Peyer's patch (tissue), 4 donors: ENCODE measurements around the gene ERP27.

ENCODE experiments used
- POLR2A ChIP-seq, 2 donors: fragments of 450-650 bp; IDR thresholded peaks; one replicate each; pipeline ENCODE4 v1.5.1; 2017; ENCODE audit warnings: antibody characterized with exemption in 2 of 2, mild to moderate bottlenecking in 2 of 2, moderate library complexity in 2 of 2
- TF ChIP-seq, protein P1 (sequence below), 6 experiments: fragments of 450-650 bp in 4 of 6; fragments of 200-600 bp in 2 of 6; sonication (generic) in 1 of 6; IDR thresholded peaks; one replicate each; pipeline ENCODE4 v1.5.1; 2017 to 2019; ENCODE audit warnings: antibody characterized with exemption in 6 of 6, mild to moderate bottlenecking in 3 of 6, moderate library complexity in 1 of 6

DNA sequence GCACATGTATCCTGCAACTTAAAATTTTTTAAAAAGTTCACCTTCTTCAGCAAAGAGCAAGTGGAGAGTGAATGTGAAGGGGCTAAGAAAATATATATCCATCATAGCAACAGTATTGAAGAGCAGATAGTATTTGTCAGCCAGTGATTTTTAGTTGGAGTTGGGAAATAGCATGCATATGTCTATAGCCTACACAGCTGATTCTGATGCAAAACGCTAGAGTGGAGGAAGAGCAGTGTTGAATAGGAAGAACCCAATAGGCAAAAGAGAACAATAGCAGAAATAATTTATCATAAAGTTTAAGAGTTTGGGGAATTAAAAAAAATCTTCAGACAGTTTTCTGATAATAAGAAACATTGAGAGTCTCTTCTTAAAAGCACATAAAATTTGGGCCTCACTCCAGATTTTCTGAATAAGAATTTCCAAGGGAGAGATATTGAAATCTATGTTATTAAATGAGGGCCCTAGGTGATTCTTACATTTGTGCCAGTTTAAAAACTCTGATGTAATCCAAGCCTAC lies 46.5 kb upstream of the ERP27 start:
- no peak for TF ChIP-seq POLR2A (IDR thresholded peaks at IDR 0.05)
- TF ChIP-seq, protein P1, sequence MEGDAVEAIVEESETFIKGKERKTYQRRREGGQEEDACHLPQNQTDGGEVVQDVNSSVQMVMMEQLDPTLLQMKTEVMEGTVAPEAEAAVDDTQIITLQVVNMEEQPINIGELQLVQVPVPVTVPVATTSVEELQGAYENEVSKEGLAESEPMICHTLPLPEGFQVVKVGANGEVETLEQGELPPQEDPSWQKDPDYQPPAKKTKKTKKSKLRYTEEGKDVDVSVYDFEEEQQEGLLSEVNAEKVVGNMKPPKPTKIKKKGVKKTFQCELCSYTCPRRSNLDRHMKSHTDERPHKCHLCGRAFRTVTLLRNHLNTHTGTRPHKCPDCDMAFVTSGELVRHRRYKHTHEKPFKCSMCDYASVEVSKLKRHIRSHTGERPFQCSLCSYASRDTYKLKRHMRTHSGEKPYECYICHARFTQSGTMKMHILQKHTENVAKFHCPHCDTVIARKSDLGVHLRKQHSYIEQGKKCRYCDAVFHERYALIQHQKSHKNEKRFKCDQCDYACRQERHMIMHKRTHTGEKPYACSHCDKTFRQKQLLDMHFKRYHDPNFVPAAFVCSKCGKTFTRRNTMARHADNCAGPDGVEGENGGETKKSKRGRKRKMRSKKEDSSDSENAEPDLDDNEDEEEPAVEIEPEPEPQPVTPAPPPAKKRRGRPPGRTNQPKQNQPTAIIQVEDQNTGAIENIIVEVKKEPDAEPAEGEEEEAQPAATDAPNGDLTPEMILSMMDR (IDR thresholded peaks at IDR 0.05): no peak
